Subcutaneous abdominal adipose tissue (tissue), 5 donors: ENCODE measurements around the gene TMEM86B.
"Not testable (repeated sequence)": the region's sequence is repeated elsewhere in the genome, so short reads cannot be mapped to it uniquely, and the experiment has no call there.

ENCODE experiments used
- H3K27ac ChIP-seq: one replicate; pipeline ENCODE4 v1.7.0; 2013; ENCODE audit warnings: low read depth, mild to moderate bottlenecking, inconsistent platforms, low read length, moderate library complexity
- H3K27me3 ChIP-seq, 5 donors: one replicate each; pipeline ENCODE4 v1.7.0; 2013; ENCODE audit warnings: low read length in 5 of 5, inconsistent platforms in 1 of 5; ENCODE audit not compliant: control insufficient read depth in 5 of 5, insufficient read depth in 4 of 5
- H3K36me3 ChIP-seq, 5 donors: one replicate each; pipeline ENCODE4 v1.7.0; 2013; ENCODE audit warnings: low read length in 5 of 5; ENCODE audit not compliant: control insufficient read depth in 5 of 5, insufficient read depth in 5 of 5
- H3K4me1 ChIP-seq, 5 donors: one replicate each; pipeline ENCODE4 v1.7.0; 2013; ENCODE audit warnings: low read length in 5 of 5, mild to moderate bottlenecking in 3 of 5, moderate library complexity in 1 of 5; ENCODE audit not compliant: control insufficient read depth in 5 of 5, insufficient read depth in 5 of 5
- H3K4me3 ChIP-seq, 5 donors: one replicate each; pipeline ENCODE4 v1.7.0; 2013; ENCODE audit warnings: low read length in 5 of 5, low read depth in 1 of 5
- H3K9ac ChIP-seq, 5 donors: one replicate each; pipeline ENCODE4 v1.7.0; 2013; ENCODE audit warnings: low read length in 5 of 5, mild to moderate bottlenecking in 4 of 5, moderate library complexity in 3 of 5
- H3K9me3 ChIP-seq, 5 donors: one replicate each; pipeline ENCODE4 v1.7.0; 2013; ENCODE audit warnings: low read length in 5 of 5; ENCODE audit not compliant: control insufficient read depth in 5 of 5
- donor health status: healthy.
- donor health status: healthy.
- donor health status: healthy.
- donor health status: healthy.
- donor health status: healthy.

The TMEM86B gene

DNA sequence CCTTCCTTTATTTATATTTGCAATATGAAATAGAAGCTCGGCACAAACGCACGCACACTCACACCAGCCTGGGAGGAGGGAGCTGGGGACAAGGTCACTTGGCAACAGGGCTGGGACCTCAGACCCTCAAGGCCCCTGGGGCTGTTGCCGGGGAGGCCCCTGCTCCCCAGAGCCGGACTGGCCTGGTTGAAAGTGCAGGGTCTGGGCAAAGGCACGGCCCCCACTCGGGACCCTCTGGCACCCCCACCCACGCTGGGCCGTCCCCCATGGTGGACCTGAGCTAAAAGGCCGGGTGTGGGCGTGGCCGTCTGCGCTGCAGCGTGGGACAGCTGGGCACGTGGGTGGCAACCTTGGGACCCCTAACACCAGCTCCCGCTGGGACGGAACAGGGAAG is 1.2 kb upstream of the TMEM86B start:
- Histone ChIP-seq H3K9ac (no peak overlapping the region), H3K4me3 (no peak overlapping the region), H3K27ac (no peak overlapping the region), H3K27me3 (no peaks in the 10 kb centered on the region), H3K4me1 (no peaks in the 10 kb centered on the region), H3K9me3 (no peaks in the 10 kb centered on the region), H3K36me3 (peaks cover 3 to 86% (median 72%) of the 10 kb centered on the region in 5 donors)

DNA sequence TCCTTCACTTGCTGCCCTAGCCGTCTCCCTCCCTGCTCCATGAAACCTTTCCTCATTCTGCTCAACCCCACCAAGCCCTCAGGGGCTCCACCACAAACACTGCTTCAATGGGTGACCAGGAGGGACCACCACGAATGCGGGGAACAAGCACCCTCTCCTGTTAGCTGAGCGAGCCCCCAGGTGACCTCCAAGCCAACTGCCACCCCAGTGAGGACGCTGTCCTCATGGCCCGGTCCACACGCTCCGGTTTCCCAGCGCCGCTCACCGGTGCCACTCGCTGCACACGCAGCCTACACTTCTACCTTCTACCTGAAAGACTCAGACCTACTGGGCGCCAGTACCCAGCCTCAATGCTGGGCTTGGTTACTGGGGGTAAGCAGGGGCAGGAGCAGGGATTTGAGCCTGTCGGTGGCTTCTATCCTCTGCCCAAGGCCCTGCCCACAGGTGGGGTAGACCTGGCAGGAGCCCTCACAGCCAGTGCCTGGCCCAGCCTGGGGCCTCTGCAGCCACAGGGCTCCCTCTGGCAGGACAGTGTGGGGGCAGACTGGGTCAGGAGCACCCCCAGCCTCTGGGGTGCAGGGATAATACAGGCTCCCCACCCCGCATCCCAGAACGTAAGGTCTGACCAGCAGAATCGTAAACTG is 704 bp upstream of the TMEM86B start:
- no peak overlapping the region for H3K9ac ChIP-seq
- H3K27ac ChIP-seq, result no peak overlapping the region
- H3K36me3 ChIP-seq, result peaks cover 1 to 81% (median 67%) of the 10 kb centered on the region in 5 donors
- no peaks in the 10 kb centered on the region for H3K4me1 ChIP-seq
- H3K4me3 ChIP-seq, result no peak overlapping the region
- H3K27me3 ChIP-seq, result no peaks in the 10 kb centered on the region
- no peaks in the 10 kb centered on the region for H3K9me3 ChIP-seq

DNA sequence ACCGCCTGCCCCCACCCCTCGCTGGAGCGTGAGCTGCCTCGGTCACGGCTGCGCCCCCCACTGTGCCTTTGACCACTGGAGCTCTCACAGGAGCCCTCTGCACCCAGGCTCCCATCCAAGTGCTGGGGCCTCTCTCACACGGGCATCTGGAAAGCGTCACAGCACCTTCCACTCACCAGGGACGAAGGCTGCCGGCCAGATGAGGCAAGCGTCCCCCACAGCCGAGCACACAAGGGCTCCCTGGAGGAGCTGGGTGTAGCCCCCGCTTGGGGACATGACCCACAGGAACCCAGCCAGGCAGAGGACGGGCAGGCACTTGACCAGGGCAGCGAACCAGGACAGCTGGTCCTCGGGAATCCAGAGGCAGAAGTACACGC is 560 bp downstream of the TMEM86B start:
- Histone ChIP-seq H3K9me3 (no peaks in the 10 kb centered on the region), H3K4me1 (no peaks in the 10 kb centered on the region), H3K9ac (no peak overlapping the region), H3K27me3 (no peaks in the 10 kb centered on the region), H3K4me3 (no peak overlapping the region), H3K36me3 (peaks cover 0 to 75% (median 62%) of the 10 kb centered on the region in 5 donors), H3K27ac (no peak overlapping the region)

DNA sequence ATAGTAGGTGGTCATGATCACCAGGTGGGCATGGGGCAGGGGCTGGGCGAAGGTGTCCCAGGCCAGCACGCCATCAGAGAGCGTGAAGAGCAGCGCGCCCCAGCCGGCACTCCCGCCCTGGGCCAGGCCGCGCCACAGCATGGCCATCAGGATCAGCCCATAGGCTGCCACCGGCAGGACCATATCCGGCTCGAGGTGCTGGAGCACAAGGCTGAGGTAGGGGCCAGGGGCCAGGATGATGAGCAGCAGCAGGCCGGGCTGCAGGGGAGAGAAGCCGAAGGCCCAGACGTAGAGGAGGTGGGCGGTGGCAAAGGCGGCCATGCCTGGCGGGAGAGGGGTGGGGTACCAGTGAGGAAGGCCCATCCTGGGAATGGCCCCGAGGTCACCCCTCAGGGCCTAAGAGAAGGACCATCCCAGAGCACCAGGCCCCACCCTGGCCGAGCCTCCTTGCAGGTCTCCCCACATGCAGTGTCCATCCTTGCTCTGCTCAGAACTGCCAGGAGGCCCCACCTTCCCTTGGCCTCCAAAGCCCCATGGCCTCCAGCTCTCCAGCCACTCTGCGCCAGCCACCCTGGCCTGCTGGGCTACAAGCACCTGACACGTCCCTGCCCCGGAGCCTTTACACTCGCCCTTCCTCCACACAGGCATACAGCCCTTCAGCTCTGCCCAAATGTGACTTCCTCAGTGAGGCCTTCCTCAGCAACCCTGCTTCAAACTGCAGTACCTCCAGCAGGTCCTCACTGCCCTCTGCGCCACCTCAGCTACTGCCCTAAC is 1.1 kb downstream of the TMEM86B start:
- Histone ChIP-seq H3K9ac (no peak overlapping the region), H3K27me3 (no peaks in the 10 kb centered on the region), H3K9me3 (no peaks in the 10 kb centered on the region), H3K4me1 (no peaks in the 10 kb centered on the region), H3K36me3 (peaks cover 0 to 70% (median 58%) of the 10 kb centered on the region in 5 donors), H3K4me3 (no peak overlapping the region), H3K27ac (no peak overlapping the region)

DNA sequence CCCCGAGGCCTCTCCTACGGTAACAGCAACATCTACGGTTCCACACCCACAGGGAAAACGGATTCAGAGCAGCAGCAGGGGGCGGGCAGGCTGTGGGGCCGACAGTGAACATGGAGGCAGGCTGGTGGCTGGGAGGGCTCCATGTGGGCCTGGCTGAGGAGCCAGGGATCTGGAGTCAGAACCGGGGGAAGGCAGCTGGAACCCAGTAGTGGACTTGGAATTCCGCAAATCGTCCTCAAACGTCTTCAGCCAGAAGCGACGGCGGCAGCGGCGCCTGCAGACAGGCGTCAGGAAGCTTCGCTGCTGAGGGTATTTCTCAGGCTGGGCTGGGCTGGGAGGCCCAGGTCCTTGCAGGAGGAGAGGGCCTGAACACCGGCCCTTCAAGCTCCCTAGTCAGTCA is 1.8 kb downstream of the TMEM86B start:
- Histone ChIP-seq H3K27me3 (no peaks in the 10 kb centered on the region), H3K4me1 (no peaks in the 10 kb centered on the region), H3K4me3 (no peak overlapping the region), H3K36me3 (peaks cover 0 to 64% (median 51%) of the 10 kb centered on the region in 5 donors), H3K9ac (no peak overlapping the region), H3K9me3 (no peaks in the 10 kb centered on the region), H3K27ac (no peak overlapping the region)

DNA sequence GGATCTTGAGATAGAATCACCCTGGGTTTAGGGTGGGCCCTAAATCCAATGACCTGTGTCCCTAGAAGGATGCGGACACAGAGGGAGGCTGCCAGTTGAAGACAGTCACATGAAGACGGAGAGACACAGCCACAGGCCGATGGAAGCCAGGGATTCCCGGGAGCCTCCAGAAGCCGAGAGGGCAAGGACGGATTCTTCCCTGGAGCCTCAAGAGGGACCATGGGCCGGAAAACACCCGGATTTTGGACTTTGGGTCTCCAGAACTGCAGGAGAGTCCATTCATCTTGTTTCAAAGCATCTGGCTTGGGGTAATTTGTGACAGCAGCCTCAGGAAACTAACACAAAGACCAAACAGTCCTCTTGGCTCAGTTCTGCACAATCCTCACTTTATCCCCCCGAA is 2.3 kb downstream of the TMEM86B start:
- no peaks in the 10 kb centered on the region for H3K4me1 ChIP-seq
- no peaks in the 10 kb centered on the region for H3K9me3 ChIP-seq
- no peak overlapping the region for H3K27ac ChIP-seq
- no peak overlapping the region for H3K4me3 ChIP-seq
- H3K9ac ChIP-seq, result no peak overlapping the region
- H3K27me3 ChIP-seq, result no peaks in the 10 kb centered on the region
- peaks cover 0 to 59% (median 46%) of the 10 kb centered on the region in 5 donors for H3K36me3 ChIP-seq

DNA sequence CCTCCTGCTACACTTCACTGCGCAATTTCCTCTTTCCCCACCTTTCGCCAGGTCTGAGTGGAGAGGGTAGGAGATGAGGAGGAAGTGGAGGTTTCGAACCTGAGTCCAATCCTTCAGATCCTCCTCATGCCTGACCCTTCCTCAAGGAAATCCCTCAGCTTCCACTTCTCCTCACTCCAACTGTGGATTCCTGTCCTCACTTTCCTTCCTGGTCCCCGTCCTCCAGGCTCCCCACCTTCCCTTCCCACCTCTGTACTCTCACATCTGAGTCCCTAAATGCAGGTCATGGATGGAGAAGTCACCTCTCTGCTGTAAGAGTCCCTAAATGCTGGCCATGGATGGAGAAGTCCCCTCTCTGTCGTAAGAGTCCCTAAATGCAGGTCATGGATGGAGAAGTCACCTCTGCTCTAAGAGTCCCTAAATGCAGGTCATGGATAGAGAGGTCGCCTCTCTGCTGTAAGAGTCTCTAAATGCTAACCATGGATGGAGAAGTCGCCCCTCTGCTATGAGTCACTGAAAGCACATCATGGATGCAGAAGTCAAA is 3.1 kb downstream of the TMEM86B start:
- H3K9me3 ChIP-seq, result peaks cover 0 to 2% (median 1%) of the 10 kb centered on the region in 5 donors
- H3K27ac ChIP-seq, result no peak overlapping the region
- no peaks in the 10 kb centered on the region for H3K4me1 ChIP-seq
- no peaks in the 10 kb centered on the region for H3K27me3 ChIP-seq
- H3K4me3 ChIP-seq, result no peak overlapping the region
- H3K9ac ChIP-seq, result no peak overlapping the region
- H3K36me3 ChIP-seq, result peaks cover 0 to 51% (median 39%) of the 10 kb centered on the region in 5 donors

DNA sequence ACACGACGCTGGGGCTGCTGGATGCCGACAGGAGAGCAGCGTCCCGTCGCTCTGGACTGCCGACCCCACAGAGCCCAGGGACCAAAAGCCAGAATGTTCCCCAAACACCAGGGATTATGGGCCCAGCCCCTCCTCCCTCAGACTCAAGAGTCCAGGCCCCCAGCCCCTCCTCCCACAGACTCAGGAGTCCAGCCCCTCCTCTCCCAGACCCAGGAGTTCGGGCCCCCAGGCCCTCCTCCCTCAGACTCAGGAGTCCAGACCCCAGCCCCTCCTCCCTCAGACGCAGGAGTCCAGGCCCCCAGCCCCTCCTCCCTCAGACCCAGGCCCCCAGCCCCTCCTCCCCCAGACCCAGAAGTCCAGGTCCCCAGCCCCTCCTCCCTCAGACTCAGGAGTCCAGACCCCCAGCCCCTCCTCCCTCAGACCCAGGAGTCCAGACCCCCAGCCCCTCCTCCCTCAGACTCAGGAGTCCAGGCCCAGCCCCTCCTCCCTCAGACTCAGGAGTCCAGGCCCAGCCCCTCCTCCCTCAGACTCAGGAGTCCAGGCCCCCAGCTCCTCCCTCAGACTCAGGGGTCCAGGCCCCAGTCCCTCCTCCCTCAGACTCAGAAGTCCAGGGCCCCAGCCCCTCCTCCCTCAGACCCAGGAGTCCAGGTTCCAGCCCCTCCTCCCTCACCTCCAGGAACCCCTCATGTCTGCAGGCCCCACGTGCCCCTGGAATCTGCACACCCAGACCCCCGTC is 3.7 kb downstream of the TMEM86B start:
- not testable (repeated sequence) for H3K9me3 ChIP-seq, H3K27me3 ChIP-seq, H3K4me3 ChIP-seq, H3K9ac ChIP-seq, H3K27ac ChIP-seq, H3K4me1 ChIP-seq
- peaks cover 0 to 45% (median 33%) of the 10 kb centered on the region in 5 donors for H3K36me3 ChIP-seq

DNA sequence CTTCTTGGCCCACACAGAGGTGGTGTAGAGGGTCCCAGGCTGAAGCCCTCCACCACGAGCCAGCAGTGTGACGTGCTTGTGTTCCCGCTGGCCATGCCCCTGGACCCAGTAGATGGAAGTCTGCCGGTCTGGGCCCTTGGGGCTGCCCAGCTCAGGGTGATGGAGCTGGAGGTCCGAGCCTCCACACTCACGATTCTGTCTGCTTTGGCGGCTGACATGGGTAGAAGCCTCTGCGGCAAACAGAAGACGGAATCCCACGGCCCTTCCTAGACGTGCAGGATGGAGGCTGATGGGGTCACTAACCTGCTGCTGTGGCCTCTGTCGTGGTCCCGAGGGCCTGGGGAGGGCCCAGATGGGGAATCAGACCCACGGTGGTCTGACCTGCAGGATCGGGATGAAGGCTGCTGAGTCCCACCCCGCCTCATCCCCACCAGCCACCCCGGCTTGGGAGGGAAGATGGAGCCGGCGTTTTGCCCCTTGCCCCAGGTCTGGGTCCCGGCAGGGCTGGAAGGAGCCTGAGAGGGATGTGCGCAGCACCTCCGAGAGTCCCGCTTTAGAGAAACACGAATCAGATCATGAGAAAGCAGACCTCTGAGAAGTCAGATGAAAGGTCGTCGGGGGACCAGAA is 4.4 kb downstream of the TMEM86B start:
- Histone ChIP-seq H3K27ac (no peak overlapping the region), H3K9me3 (peaks cover 0 to 7% (median 4%) of the 10 kb centered on the region in 5 donors), H3K4me3 (no peak overlapping the region), H3K4me1 (no peaks in the 10 kb centered on the region), H3K9ac (no peak overlapping the region), H3K27me3 (no peaks in the 10 kb centered on the region), H3K36me3 (peaks cover 0 to 38% (median 27%) of the 10 kb centered on the region in 5 donors)
